GM18873 (cell line): ENCODE data around the gene ARHGDIB.

Source experiments
- ATAC-seq: cut with Tn5 transposase; IDR thresholded peaks from one replicate; pipeline ENCODE4 v1.9.1; 2021; ENCODE audit warnings: mild to moderate bottlenecking, moderate library complexity, moderate number of reproducible peaks; ENCODE audit not compliant: unreplicated experiment, low FRiP score

ARHGDIB gene

GRCh38 chr12:14904854-14905253, 56.5 kb downstream of the ARHGDIB start:
- no peak for ATAC-seq

DNA sequence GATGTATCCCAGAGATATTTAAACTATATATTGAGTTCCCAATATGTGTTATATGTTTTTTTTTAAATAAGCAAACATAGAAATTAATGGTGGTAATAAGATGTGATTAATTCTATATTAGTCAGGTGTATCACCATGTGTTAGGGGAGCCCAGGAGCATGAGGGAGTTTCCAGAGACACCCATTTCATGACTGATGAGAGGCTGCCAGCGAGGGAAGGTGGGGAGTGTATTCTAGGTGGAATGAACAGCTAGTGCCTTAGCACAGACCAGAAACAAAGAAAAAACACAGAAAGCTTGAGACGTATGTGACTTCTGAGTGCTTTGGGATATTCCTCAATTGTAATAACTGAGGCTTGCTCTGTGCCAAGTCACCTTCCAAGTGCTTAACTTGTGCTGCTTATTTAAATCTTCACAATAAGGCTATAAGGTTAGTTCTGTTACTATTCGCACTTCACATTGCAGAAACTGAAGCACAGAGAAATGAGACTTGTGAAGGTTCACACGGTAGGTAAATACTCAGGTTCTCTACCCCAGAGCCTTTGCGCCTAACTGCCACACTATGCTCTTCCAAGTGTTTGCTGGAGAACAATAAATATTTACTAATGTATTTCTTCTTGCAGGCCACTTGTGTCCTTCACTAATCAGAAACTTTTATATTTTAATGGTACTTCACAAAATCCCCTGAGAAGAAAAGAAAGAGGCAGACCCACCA, 57.9 kb downstream of the ARHGDIB start:
- no peak for ATAC-seq

DNA sequence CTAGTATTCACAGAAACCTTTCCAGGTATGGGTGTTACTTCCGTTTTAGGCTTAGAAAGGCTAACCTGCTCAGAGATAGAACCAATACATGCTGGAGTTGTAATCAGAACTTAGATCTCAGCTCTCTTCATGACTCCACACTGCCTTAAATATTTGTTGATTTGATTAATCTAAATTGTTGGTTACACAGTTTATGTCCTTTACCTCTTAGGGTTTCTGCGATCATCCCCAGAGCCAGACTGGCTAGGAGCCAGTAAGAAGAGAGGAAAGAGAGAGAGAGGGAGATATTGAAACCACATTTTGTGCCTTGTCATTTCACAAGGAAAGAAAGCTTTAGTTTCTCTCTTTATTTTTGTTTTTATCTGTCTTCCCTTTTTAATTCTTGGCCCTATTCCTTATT, 58.9 kb downstream of the ARHGDIB start:
- no peak for ATAC-seq

- no peak for ATAC-seq
Observed at GRCh38 chr12:14901228-14901562, 60.2 kb downstream of the ARHGDIB start.

GRCh38 chr12:14900521-14901227, 60.7 kb downstream of the ARHGDIB start:
- no peak for ATAC-seq

- no peak for ATAC-seq
Observed at GRCh38 chr12:14896521-14897169, 64.8 kb downstream of the ARHGDIB start.

- no peak for ATAC-seq
Observed at GRCh38 chr12:14893506-14894250, 67.7 kb downstream of the ARHGDIB start.

- no peak for ATAC-seq
Observed at GRCh38 chr12:14892726-14893505, 68.5 kb downstream of the ARHGDIB start.
